Measurements from ENCODE around the gene CCDC85C.

DNA sequence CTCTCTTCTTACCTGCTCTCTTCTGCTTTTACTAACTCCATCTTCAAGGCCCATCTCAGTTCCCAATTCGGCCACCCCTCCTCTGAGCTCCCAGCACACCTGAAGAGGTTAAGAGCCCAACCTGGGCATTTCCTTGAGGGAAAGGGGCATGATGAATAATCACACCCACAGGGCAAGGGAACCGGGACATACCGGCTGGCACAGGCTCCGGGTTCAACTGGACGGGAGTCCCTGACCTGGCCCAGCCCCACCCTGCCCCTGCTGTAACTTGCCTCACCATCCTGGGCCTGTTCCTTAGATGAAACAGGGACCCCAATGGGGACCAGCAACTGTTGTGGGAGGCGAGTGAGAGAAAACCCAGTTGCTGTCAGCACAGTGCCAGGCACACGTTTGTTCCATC is 8.5 kb downstream of the CCDC85C start:
- TF ChIP-seq, protein P1, sequence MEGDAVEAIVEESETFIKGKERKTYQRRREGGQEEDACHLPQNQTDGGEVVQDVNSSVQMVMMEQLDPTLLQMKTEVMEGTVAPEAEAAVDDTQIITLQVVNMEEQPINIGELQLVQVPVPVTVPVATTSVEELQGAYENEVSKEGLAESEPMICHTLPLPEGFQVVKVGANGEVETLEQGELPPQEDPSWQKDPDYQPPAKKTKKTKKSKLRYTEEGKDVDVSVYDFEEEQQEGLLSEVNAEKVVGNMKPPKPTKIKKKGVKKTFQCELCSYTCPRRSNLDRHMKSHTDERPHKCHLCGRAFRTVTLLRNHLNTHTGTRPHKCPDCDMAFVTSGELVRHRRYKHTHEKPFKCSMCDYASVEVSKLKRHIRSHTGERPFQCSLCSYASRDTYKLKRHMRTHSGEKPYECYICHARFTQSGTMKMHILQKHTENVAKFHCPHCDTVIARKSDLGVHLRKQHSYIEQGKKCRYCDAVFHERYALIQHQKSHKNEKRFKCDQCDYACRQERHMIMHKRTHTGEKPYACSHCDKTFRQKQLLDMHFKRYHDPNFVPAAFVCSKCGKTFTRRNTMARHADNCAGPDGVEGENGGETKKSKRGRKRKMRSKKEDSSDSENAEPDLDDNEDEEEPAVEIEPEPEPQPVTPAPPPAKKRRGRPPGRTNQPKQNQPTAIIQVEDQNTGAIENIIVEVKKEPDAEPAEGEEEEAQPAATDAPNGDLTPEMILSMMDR (IDR thresholded peaks at IDR 0.05): no peak
- TF ChIP-seq POLR2A (IDR thresholded peaks at IDR 0.05): no peak
